Measurements from ENCODE around the gene TRIM34.
"Not testable (repeated sequence)": the region's sequence is repeated elsewhere in the genome, so short reads cannot be mapped to it uniquely, and the experiment has no call there.

Gene TRIM34

GRCh38 chr11:5686426-5686825 is 61.6 kb downstream of the TRIM34 start:
- no peak for DNase-seq

DNA sequence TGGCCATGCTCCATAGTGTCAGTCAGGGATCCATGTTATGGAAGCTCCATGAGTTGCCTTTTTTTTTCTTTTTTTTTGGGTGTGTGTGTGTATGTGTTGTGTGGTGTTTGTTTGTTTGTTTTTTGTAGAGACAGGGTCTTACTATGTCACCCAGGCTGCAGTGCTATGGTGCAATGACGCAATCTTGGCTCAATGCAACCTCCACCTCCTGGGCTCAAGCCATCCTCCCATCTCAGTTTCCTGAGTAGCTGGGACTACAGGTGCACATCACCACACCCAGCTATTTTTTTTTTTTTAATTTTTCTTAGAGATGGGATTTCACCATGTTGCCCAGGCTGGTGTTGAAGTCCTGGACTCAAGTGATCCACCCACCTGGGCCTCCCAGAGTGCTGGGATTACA is 63.7 kb downstream of the TRIM34 start:
- no peak for DNase-seq

- peak; percentile 86 to 99 (median 95) for DNase-seq
These were observed 64.8 kb downstream of the TRIM34 start, which contains the start of gene TRIM22 for GRCh38 chr11:5689551-5689983. Gene TRIM22, plus strand, starts transcription at chr11:5689790. Its CDS starts 6,443 bp downstream, at chr11:5696233.

- peak; percentile 56 to 69 (median 59) for DNase-seq
These were observed 65.4 kb downstream of the TRIM34 start for GRCh38 chr11:5690216-5690615.

DNA sequence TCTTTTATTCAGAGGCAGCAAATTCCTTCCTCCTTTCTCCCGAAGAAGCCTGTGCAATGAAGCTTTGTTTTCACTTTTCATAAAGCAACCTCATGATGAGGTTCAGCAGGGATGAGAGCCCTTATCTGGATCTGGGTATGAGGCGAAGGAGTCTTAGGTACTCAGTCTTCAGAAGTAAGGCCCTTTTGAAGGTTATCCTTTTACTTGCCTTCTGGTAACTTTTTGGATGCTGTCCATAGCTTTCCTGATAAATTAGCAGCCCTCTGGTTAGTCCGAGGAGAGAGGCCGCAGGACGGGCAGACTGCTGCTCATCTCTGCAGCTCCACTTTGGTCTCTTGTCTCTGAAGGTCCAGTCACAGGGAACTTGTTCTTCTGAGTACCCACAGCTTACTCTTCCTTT is 65.9 kb downstream of the TRIM34 start:
- DNase-seq = peak; percentile 24 to 36 (median 24)

DNA sequence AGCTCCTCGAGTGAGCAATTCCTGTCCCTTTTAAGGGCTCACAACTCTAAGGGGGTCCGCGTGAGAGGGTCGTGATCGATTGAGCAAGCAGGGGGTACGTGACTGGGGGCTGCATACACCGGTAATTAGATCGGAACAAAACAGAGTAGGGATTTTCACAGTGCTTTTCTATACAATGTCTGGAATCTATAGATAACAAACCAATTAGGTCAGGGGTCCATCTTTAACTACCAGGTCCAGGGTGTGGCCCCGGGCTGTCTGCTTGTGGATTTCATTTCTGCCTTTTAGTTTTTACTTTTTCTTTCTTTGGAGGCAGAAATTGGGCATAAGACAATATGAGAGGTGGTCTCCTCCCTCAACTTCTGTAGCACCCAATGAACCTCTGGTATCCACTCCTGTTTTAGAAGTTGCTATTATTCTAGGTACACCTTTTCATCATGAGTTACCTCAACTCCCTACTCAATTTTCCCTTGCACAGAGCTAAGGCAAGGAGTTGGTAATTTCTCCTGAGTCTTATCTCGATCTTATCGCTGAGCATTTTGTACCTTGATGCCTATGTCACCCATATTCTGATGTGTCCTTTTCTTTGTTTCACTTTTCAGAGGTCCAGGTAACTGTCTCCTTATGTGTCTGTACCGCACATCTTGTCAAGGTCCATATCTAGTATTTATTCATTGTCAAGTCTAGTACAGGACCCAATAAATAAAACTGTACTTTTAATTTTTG is 66.6 kb downstream of the TRIM34 start:
- not testable (repeated sequence) for DNase-seq

DNA sequence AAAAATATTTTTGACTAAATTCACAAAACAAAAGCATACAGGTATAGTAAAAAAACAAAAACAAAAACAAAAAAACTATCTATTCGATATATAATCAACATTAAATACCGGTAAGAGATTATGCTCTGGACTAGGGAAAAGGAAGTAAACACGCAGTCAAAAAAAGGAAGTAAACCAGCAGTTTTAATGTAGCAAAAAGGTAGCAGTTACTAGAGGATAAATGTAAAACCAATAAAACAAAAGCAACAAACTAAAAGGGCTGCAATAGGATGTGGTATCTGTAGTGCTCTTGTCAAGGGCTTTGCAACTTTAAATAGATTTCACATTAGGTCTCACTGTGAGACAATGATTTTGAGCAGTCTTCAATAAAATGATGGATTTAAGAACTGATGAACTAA is 67.2 kb downstream of the TRIM34 start:
- peak in 2 of 3 donors; percentile 30 to 38 for DNase-seq
